Measurements from ENCODE around the gene ALPI.

DNA sequence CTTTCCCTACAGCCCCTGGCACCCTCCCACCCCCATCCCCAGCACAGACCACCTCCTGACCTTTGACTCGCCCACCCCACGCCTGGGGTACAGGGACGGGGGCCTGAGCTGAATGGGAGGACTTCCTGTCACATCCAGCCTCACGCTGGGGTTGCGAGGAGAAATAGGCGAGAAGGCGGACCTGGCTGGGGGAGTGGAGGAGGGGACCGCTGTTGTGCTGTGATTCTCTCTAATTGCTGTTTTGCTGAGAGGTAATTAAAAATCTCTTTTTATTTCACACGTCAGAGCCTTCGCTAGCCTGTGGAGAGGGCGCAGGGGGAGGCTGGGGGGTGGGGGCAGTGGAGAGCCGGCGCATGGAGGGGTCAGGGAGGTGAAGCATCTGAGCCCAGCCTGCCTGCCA lies 41.4 kb downstream of the ALPI start:
- TF ChIP-seq POLR2A (IDR thresholded peaks at IDR 0.05): no peak
- TF ChIP-seq, protein P1, sequence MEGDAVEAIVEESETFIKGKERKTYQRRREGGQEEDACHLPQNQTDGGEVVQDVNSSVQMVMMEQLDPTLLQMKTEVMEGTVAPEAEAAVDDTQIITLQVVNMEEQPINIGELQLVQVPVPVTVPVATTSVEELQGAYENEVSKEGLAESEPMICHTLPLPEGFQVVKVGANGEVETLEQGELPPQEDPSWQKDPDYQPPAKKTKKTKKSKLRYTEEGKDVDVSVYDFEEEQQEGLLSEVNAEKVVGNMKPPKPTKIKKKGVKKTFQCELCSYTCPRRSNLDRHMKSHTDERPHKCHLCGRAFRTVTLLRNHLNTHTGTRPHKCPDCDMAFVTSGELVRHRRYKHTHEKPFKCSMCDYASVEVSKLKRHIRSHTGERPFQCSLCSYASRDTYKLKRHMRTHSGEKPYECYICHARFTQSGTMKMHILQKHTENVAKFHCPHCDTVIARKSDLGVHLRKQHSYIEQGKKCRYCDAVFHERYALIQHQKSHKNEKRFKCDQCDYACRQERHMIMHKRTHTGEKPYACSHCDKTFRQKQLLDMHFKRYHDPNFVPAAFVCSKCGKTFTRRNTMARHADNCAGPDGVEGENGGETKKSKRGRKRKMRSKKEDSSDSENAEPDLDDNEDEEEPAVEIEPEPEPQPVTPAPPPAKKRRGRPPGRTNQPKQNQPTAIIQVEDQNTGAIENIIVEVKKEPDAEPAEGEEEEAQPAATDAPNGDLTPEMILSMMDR (IDR thresholded peaks at IDR 0.05): no peak

Data from esophagus squamous epithelium (tissue), 4 donors.